PFSK-1 (cell line): ENCODE measurements around the gene RPAIN.

Experiments used
- TAF1 ChIP-seq: IDR thresholded peaks from 2 replicates; pipeline ENCODE4 v1.6.1; 2012; ENCODE audit warnings: low read length, control low read depth, borderline replicate concordance; ENCODE audit not compliant: insufficient read depth
- TF ChIP-seq, protein P1 (sequence below), 2 experiments: IDR thresholded peaks; 2 replicates each; pipeline versions ENCODE4 v1.6.1 to v1.8.0; 2011 to 2012; ENCODE audit warnings: low read depth in 2 of 2, low read length in 2 of 2, control low read depth in 1 of 2, inconsistent platforms in 1 of 2, mild to moderate bottlenecking in 1 of 2, moderate library complexity in 1 of 2; ENCODE audit not compliant: insufficient read depth in 1 of 2

- TF ChIP-seq TAF1 = no peak
- TF ChIP-seq, protein P1, sequence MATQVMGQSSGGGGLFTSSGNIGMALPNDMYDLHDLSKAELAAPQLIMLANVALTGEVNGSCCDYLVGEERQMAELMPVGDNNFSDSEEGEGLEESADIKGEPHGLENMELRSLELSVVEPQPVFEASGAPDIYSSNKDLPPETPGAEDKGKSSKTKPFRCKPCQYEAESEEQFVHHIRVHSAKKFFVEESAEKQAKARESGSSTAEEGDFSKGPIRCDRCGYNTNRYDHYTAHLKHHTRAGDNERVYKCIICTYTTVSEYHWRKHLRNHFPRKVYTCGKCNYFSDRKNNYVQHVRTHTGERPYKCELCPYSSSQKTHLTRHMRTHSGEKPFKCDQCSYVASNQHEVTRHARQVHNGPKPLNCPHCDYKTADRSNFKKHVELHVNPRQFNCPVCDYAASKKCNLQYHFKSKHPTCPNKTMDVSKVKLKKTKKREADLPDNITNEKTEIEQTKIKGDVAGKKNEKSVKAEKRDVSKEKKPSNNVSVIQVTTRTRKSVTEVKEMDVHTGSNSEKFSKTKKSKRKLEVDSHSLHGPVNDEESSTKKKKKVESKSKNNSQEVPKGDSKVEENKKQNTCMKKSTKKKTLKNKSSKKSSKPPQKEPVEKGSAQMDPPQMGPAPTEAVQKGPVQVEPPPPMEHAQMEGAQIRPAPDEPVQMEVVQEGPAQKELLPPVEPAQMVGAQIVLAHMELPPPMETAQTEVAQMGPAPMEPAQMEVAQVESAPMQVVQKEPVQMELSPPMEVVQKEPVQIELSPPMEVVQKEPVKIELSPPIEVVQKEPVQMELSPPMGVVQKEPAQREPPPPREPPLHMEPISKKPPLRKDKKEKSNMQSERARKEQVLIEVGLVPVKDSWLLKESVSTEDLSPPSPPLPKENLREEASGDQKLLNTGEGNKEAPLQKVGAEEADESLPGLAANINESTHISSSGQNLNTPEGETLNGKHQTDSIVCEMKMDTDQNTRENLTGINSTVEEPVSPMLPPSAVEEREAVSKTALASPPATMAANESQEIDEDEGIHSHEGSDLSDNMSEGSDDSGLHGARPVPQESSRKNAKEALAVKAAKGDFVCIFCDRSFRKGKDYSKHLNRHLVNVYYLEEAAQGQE (IDR thresholded peaks at IDR 0.05; ENCODE audit: insufficient read depth in 1 of 2, low read depth in 2 of 2, low read length in 2 of 2) = no peak
These were observed 20.2 kb upstream of the RPAIN start for GRCh38 chr17:5399767-5400166.
